T-cell (primary cell): ENCODE data around the gene TBC1D4. TPM values are rescaled to one million over a fixed set of nuclear protein-coding genes. Genes with fewer than 3 reads are reported as not detected.
A peak's percentile ranks its signal among the peaks of the same experiment; 100 is the strongest.

Source experiments
- ATAC-seq, 4 experiments: fragments of 200-7000 bp in 3 of 4; fragments of 150-1000 bp in 1 of 4; cut with Tn5 transposase; replicated peaks in 1 of 4; 1 replicate in 3 of 4; 2 replicates in 1 of 4; pipeline ENCODE4 v1.10.0; 2021; ENCODE audit warnings: moderate library complexity in 3 of 4, mild to moderate bottlenecking in 2 of 4, moderate number of reproducible peaks in 1 of 4
- CTCF ChIA-PET, 2 donors: fragments of 300-600 bp; sonication (Branson Sonifier 250); formaldehyde crosslinking; loops; one replicate each; lab custom pipeline; 2022; ENCODE audit warnings: antibody characterized with exemption in 2 of 2; lab: Charles Lee
- POLR2A ChIA-PET, 2 donors: fragments of 300-600 bp; sonication (Branson Sonifier 250); formaldehyde crosslinking; loops; one replicate each; lab custom pipeline; 2022; ENCODE audit warnings: antibody characterized with exemption in 2 of 2; lab: Charles Lee
- DNase-seq, 35 experiments: peaks; one replicate each; pipeline versions ENCODE4 v3.0.0 to v3.0.0-alpha.2; 2013 to 2023
- H3K27ac ChIP-seq: one replicate; pipeline ENCODE4 v1.5.1; 2013; ENCODE audit warnings: low read length
- H3K27me3 ChIP-seq, 2 experiments: replicated peaks in 1 of 2; 1 replicate in 1 of 2; 2 replicates in 1 of 2; pipeline versions ENCODE4 v1.6.1 to v1.7.0; 2013; ENCODE audit warnings: low read length in 1 of 2, mixed read lengths in 1 of 2; ENCODE audit not compliant: control insufficient read depth in 2 of 2, insufficient read depth in 2 of 2; ENCODE audit errors: extremely low read depth in 1 of 2
- H3K36me3 ChIP-seq, 2 donors: 1 replicate in 1 of 2; 2 replicates in 1 of 2; pipeline versions ENCODE4 v1.6.1 to v1.7.0; 2013; ENCODE audit warnings: low read length in 1 of 2; ENCODE audit not compliant: control insufficient read depth in 2 of 2, insufficient read depth in 1 of 2; ENCODE audit errors: extremely low read depth in 1 of 2
- H3K4me1 ChIP-seq, 2 experiments: 1 replicate in 1 of 2; 2 replicates in 1 of 2; pipeline versions ENCODE4 v1.6.1 to v1.7.0; 2013; ENCODE audit warnings: low read length in 2 of 2, mixed read lengths in 1 of 2; ENCODE audit not compliant: insufficient read depth in 2 of 2, control insufficient read depth in 1 of 2; ENCODE audit errors: extremely low read depth in 1 of 2
- H3K4me3 ChIP-seq, 2 donors: 1 replicate in 1 of 2; 2 replicates in 1 of 2; pipeline versions ENCODE4 v1.5.1 to v1.7.0; 2013; ENCODE audit warnings: mild to moderate bottlenecking in 2 of 2, low read length in 1 of 2, moderate library complexity in 1 of 2; ENCODE audit not compliant: control insufficient read depth in 1 of 2; ENCODE audit errors: extremely low read depth in 1 of 2
- H3K9me3 ChIP-seq: 2 replicates; pipeline ENCODE4 v1.7.0; 2013
- H3K27ac Mint-ChIP-seq, 2 donors: one replicate each; pipeline ENCODE4 v1.8.0; 2020 to 2021; ENCODE audit warnings: mild to moderate bottlenecking in 2 of 2, mixed read lengths in 2 of 2
- H3K27me3 Mint-ChIP-seq, 2 donors: one replicate each; pipeline ENCODE4 v1.8.0; 2021 to 2022; ENCODE audit warnings: mixed read lengths in 2 of 2
- H3K36me3 Mint-ChIP-seq: one replicate; pipeline ENCODE4 v1.8.0; 2021; ENCODE audit warnings: mixed read lengths
- H3K4me1 Mint-ChIP-seq, 3 donors: one replicate each; pipeline ENCODE4 v1.8.0; 2020 to 2022; ENCODE audit warnings: mixed read lengths in 3 of 3, mild to moderate bottlenecking in 1 of 3
- H3K4me3 Mint-ChIP-seq, 3 donors: one replicate each; pipeline ENCODE4 v1.8.0; 2020 to 2022; ENCODE audit warnings: mild to moderate bottlenecking in 3 of 3, mixed read lengths in 3 of 3, moderate library complexity in 3 of 3
- H3K9me3 Mint-ChIP-seq, 3 donors: one replicate each; pipeline ENCODE4 v1.8.0; 2020 to 2022; ENCODE audit warnings: mixed read lengths in 3 of 3
- WGBS: methylation state at CpG from one replicate; pipeline ENCODE4 v1.1.5; 2013; ENCODE audit warnings: missing lambda C conversion rate; ENCODE audit not compliant: insufficient coverage; 5-methylcytosine and 5-hydroxymethylcytosine counted together
- total RNA-seq, 35 experiments: library from RNA in 6 of 35; stranded (reverse) in 6 of 35; fragments of 120-200 nt in 1 of 35; gene quantifications; one replicate each; pipeline versions ENCODE4 v1.2.1 to v1.2.4 and lab custom pipeline; 2013 to 2026

The TBC1D4 gene
- total RNA-seq, 5 donors from 2014 or later (not counting 1 experiment from before 2014, with no cell fraction given), result 45.7 to 67.9 (median 56.8) TPM

GRCh38 chr13:75334634-75335447 lies 147.1 kb downstream of the TBC1D4 start:
- H3K27ac Mint-ChIP-seq, result no peak overlapping the region

GRCh38 chr13:75333103-75333502 lies 148.9 kb downstream of the TBC1D4 start:
- peaks cover 0 to under 1% of the 10 kb centered on the region in 2 experiments for H3K4me1 ChIP-seq
- Mint-ChIP-seq H3K9me3 (no peaks in the 10 kb centered on the region), H3K27ac (no peak overlapping the region), H3K4me3 (no peak overlapping the region), H3K4me1 (peaks cover 0 to 2% (median 0%) of the 10 kb centered on the region in 3 donors), H3K27me3 (peaks cover 0 to 4% of the 10 kb centered on the region in 2 donors), H3K36me3 (no peaks in the 10 kb centered on the region)
- peaks cover 0 to 4% of the 10 kb centered on the region in 2 experiments for H3K27me3 ChIP-seq
- WGBS, result no CpG with 5 or more reads among the region's 1 CpG
- no peak overlapping the region for H3K4me3 ChIP-seq
- no peaks in the 10 kb centered on the region for H3K36me3 ChIP-seq
- ChIA-PET POLR2A (no interaction called here), CTCF (no interaction called here)
- no peaks in the 10 kb centered on the region for H3K9me3 ChIP-seq
- DNase-seq (no peak), ATAC-seq (no peak)
- H3K27ac ChIP-seq, result no peak overlapping the region

More at GRCh38 chr13:75334634-75335447, 147.1 kb downstream of the TBC1D4 start:
- 73% methylated on average over 4 of the region's 10 CpGs for WGBS
- peaks cover 1% of the 10 kb centered on the region for H3K36me3 Mint-ChIP-seq
- Histone ChIP-seq H3K27ac (no peak overlapping the region), H3K9me3 (no peaks in the 10 kb centered on the region), H3K4me1 (no peaks in the 10 kb centered on the region), H3K4me3 (no peak overlapping the region), H3K36me3 (no peaks in the 10 kb centered on the region), H3K27me3 (peaks cover 0 to 4% of the 10 kb centered on the region in 2 experiments)
- DNase-seq, result no peak
- ATAC-seq, result no peak
- CTCF ChIA-PET, result no interaction called here
- no peaks in the 10 kb centered on the region for H3K9me3 Mint-ChIP-seq
- no peak overlapping the region for H3K4me3 Mint-ChIP-seq
- no peaks in the 10 kb centered on the region for H3K4me1 Mint-ChIP-seq
- H3K27me3 Mint-ChIP-seq, result peaks cover 0 to 4% of the 10 kb centered on the region in 2 donors
- POLR2A ChIA-PET, result no interaction called here

GRCh38 chr13:75331792-75332349 lies 150.1 kb downstream of the TBC1D4 start:
- ChIA-PET POLR2A (interaction anchor here (0.5 to 0.7 kb wide), 6 partner anchors 9 to 1706 kb away, joined by 3 to 6 read pairs (median 4); no protein-coding TSS in a partner anchor), CTCF (interaction anchor here (0.7 to 1.0 kb wide), 3 partner anchors 26 to 1270 kb away, joined by 3 to 5 read pairs (median 4); no protein-coding TSS in a partner anchor)
- peaks cover 0 to 11% of the 10 kb centered on the region in 2 experiments for H3K4me1 ChIP-seq
- peaks cover 0 to 4% of the 10 kb centered on the region in 2 donors for H3K27me3 Mint-ChIP-seq
- H3K27ac Mint-ChIP-seq, result no peak overlapping the region
- H3K4me3 Mint-ChIP-seq, result no peak overlapping the region
- H3K36me3 ChIP-seq, result no peaks in the 10 kb centered on the region
- peaks cover 8 to 12% (median 9%) of the 10 kb centered on the region in 3 donors for H3K4me1 Mint-ChIP-seq
- H3K9me3 ChIP-seq, result no peaks in the 10 kb centered on the region
- no peaks in the 10 kb centered on the region for H3K9me3 Mint-ChIP-seq
- H3K27ac ChIP-seq, result no peak overlapping the region
- WGBS, result 79% methylated on average over 2 of the region's 2 CpGs
- no peaks in the 10 kb centered on the region for H3K36me3 Mint-ChIP-seq
- H3K4me3 ChIP-seq, result no peak overlapping the region
- peaks cover 0 to 4% of the 10 kb centered on the region in 2 experiments for H3K27me3 ChIP-seq
- DNase-seq, result no peak
- ATAC-seq, result no peak

- Histone ChIP-seq H3K9me3 (no peaks in the 10 kb centered on the region), H3K36me3 (no peaks in the 10 kb centered on the region), H3K4me3 (no peak overlapping the region), H3K4me1 (peaks cover 4 to 17% of the 10 kb centered on the region in 2 experiments), H3K27ac (no peak overlapping the region), H3K27me3 (peaks cover 0 to 4% of the 10 kb centered on the region in 2 experiments)
- ChIA-PET POLR2A (no interaction called here), CTCF (no interaction called here)
- peaks cover 0 to 4% of the 10 kb centered on the region in 2 donors for H3K27me3 Mint-ChIP-seq
- WGBS, result no CpG with 5 or more reads among the region's 2 CpGs
- ATAC-seq, result no peak
- DNase-seq, result no peak
- no peaks in the 10 kb centered on the region for H3K9me3 Mint-ChIP-seq
- H3K4me1 Mint-ChIP-seq, result peaks cover 17 to 23% (median 19%) of the 10 kb centered on the region in 3 donors
- H3K27ac Mint-ChIP-seq, result no peak overlapping the region
- H3K4me3 Mint-ChIP-seq, result no peak overlapping the region
- H3K36me3 Mint-ChIP-seq, result no peaks in the 10 kb centered on the region
Observed at GRCh38 chr13:75330770-75331169, 151.2 kb downstream of the TBC1D4 start.

- Histone ChIP-seq H3K27ac (no peak overlapping the region), H3K4me1 (peaks cover 4 to 18% of the 10 kb centered on the region in 2 experiments), H3K27me3 (no peaks in the 10 kb centered on the region), H3K36me3 (no peaks in the 10 kb centered on the region), H3K9me3 (no peaks in the 10 kb centered on the region), H3K4me3 (no peak overlapping the region)
- DNase-seq (no peak), ATAC-seq (no peak)
- CTCF ChIA-PET, result interaction anchor here in 1 of 2 donors (0.6 kb wide), 1 partner anchor 41 kb away, joined by 9 read pairs; no protein-coding TSS in a partner anchor
- Mint-ChIP-seq H3K27me3 (no peaks in the 10 kb centered on the region), H3K9me3 (no peaks in the 10 kb centered on the region), H3K4me1 (peaks cover 19 to 30% (median 20%) of the 10 kb centered on the region in 3 donors), H3K4me3 (no peak overlapping the region), H3K27ac (peak overlapping the region in 1 of 2 donors; percentile 58), H3K36me3 (no peaks in the 10 kb centered on the region)
- WGBS, result 95% methylated on average over 3 of the region's 5 CpGs
- POLR2A ChIA-PET, result interaction anchor here in 1 of 2 donors (0.6 kb wide), 1 partner anchor 1496 kb away, joined by 3 read pairs; no protein-coding TSS in a partner anchor
Observed at GRCh38 chr13:75329723-75330122, 152.2 kb downstream of the TBC1D4 start.

GRCh38 chr13:75329097-75329496 lies 152.9 kb downstream of the TBC1D4 start:
- H3K27ac Mint-ChIP-seq, result no peak overlapping the region
- Histone ChIP-seq H3K4me3 (no peak overlapping the region), H3K4me1 (peaks cover 4 to 25% of the 10 kb centered on the region in 2 experiments), H3K9me3 (no peaks in the 10 kb centered on the region), H3K36me3 (no peaks in the 10 kb centered on the region), H3K27ac (no peak overlapping the region), H3K27me3 (no peaks in the 10 kb centered on the region)
- peaks cover 24 to 37% (median 26%) of the 10 kb centered on the region in 3 donors for H3K4me1 Mint-ChIP-seq
- ChIA-PET POLR2A (interaction anchor here in 1 of 2 donors (0.6 kb wide), 1 partner anchor 1495 kb away, joined by 3 read pairs; no protein-coding TSS in a partner anchor), CTCF (interaction anchor here (0.5 to 0.7 kb wide), 3 partner anchors 29 to 1041 kb away, joined by 3 to 9 read pairs (median 3); no protein-coding TSS in a partner anchor)
- WGBS, result 51% methylated on average over 2 of the region's 5 CpGs
- H3K36me3 Mint-ChIP-seq, result no peaks in the 10 kb centered on the region
- H3K9me3 Mint-ChIP-seq, result no peaks in the 10 kb centered on the region
- no peak for DNase-seq
- no peak overlapping the region for H3K4me3 Mint-ChIP-seq
- no peak for ATAC-seq
- no peaks in the 10 kb centered on the region for H3K27me3 Mint-ChIP-seq
